GM12878 (cell line): ENCODE data around the gene CYP2U1. TPM values are rescaled to one million over a fixed set of nuclear protein-coding genes. Genes with fewer than 3 reads are reported as not detected.

Experiments
- ATAC-seq: fragments of 200-7000 bp; cut with Tn5 transposase; 3 replicates; pipeline ENCODE4 v1.9.1; 2020; ENCODE audit warnings: mild to moderate bottlenecking, moderate library complexity
- BruUV-seq: library from RNA; stranded (reverse); fragments of 400-500 nt; replicated peaks from 2 replicates; lab custom pipeline; 2021; lab: Mats Ljungman, UMichigan
- CTCF ChIA-PET: fragments of 300-600 bp; sonication (Branson Sonifier 250); formaldehyde crosslinking; extraction: SDS; loops from one replicate; lab custom pipeline; 2021; ENCODE audit warnings: inconsistent platforms; lab: Yijun Ruan, JAX
- POLR2A ChIA-PET: fragments of 350-600 bp; formaldehyde crosslinking; extraction: SDS; loops from one replicate; lab custom pipeline; 2021; ENCODE audit warnings: inconsistent platforms; lab: Charles Lee
- RAD21 ChIA-PET: fragments of 300-600 bp; sonication (Branson Sonifier 250); formaldehyde crosslinking; loops from one replicate; lab custom pipeline; 2023; ENCODE audit warnings: antibody characterized with exemption; ENCODE audit not compliant: unreplicated experiment; lab: Charles Lee
- SMC1A ChIA-PET: fragments of 300-600 bp; sonication (Branson Sonifier 250); formaldehyde crosslinking; loops from one replicate; lab custom pipeline; 2023; ENCODE audit not compliant: unreplicated experiment, uncharacterized antibody; lab: Charles Lee
- DNase-seq: peaks from one replicate; pipeline ENCODE4 v3.0.0-alpha.2; 2011; ENCODE audit warnings: low read depth, low spot score
- FAIRE-seq: peaks from 3 replicates; lab custom pipeline; 2011; peaks lifted over from hg19 to GRCh38; lab: Jason Lieb, UNC
- H2AFZ ChIP-seq: 2 replicates; pipeline ENCODE4 v1.6.0; 2011; ENCODE audit warnings: low read depth, low read length, control low read depth; ENCODE audit not compliant: control insufficient read depth
- H3K27ac ChIP-seq: 2 replicates; pipeline ENCODE4 v1.5.1; 2011; ENCODE audit warnings: control low read depth; ENCODE audit not compliant: control insufficient read depth, insufficient read depth
- H3K27me3 ChIP-seq, 2 experiments: replicated peaks in 1 of 2; 2 replicates each; pipeline versions ENCODE4 v1.6.0 to v1.6.1; 2011; ENCODE audit warnings: low read length in 1 of 2; ENCODE audit not compliant: control insufficient read depth in 2 of 2, insufficient read depth in 2 of 2
- H3K36me3 ChIP-seq, 2 experiments: 2 replicates each; pipeline ENCODE4 v1.5.1; 2011; ENCODE audit warnings: low read length in 1 of 2; ENCODE audit not compliant: control insufficient read depth in 2 of 2, insufficient read depth in 2 of 2
- H3K4me1 ChIP-seq: 2 replicates; pipeline ENCODE4 v1.6.1; 2011; ENCODE audit warnings: mild to moderate bottlenecking, low read length, moderate library complexity, mixed read lengths; ENCODE audit not compliant: control insufficient read depth, insufficient read depth
- H3K4me2 ChIP-seq: 2 replicates; pipeline ENCODE4 v1.6.0; 2011; ENCODE audit warnings: control low read depth; ENCODE audit not compliant: control insufficient read depth, insufficient read depth
- H3K4me3 ChIP-seq: fragments of 200-600 bp; sonication (generic); 2 replicates; pipeline ENCODE4 v1.5.1; 2016
- H3K79me2 ChIP-seq: 2 replicates; pipeline ENCODE4 v1.6.0; 2011; ENCODE audit warnings: low read length; ENCODE audit not compliant: control insufficient read depth, insufficient read depth
- H3K9ac ChIP-seq: 2 replicates; pipeline ENCODE4 v1.8.0; 2011; ENCODE audit warnings: low read length, control low read depth, mixed read lengths; ENCODE audit not compliant: control insufficient read depth, insufficient read depth
- H3K9me3 ChIP-seq: replicated peaks from 3 replicates; pipeline ENCODE4 v1.5.1; 2011; ENCODE audit warnings: mild to moderate bottlenecking, low read length; ENCODE audit not compliant: control insufficient read depth, insufficient read depth
- H4K20me1 ChIP-seq: 2 replicates; pipeline ENCODE4 v1.6.0; 2011; ENCODE audit not compliant: control insufficient read depth, insufficient read depth
- JUNB ChIP-seq: IDR thresholded peaks from 2 replicates; pipeline ENCODE4 v1.6.1; 2016; ENCODE audit warnings: antibody characterized with exemption, mild to moderate bottlenecking
- MYC ChIP-seq: IDR thresholded peaks from 2 replicates; pipeline ENCODE4 v1.6.1; 2011; ENCODE audit warnings: mild to moderate bottlenecking, low read length, moderate library complexity, inconsistent platforms; ENCODE audit not compliant: insufficient read depth, insufficient replicate concordance, insufficient read length, severe bottlenecking
- POLR2AphosphoS5 ChIP-seq: IDR thresholded peaks from 2 replicates; pipeline ENCODE4 v1.6.1; 2011; ENCODE audit warnings: mild to moderate bottlenecking, low read length, inconsistent platforms
- SMAD1 ChIP-seq: fragments of 450-650 bp; IDR thresholded peaks from 2 replicates; pipeline ENCODE4 v1.6.1; 2018; ENCODE audit warnings: mild to moderate bottlenecking, low read depth; ENCODE audit not compliant: partially characterized antibody
- WGBS: methylation state at CpG from one replicate; pipeline ENCODE4 v1.1.6; 2016; ENCODE audit warnings: low lambda C conversion rate; ENCODE audit not compliant: insufficient replicate concordance, insufficient coverage; ENCODE audit errors: missing lambda C conversion rate; 5-methylcytosine and 5-hydroxymethylcytosine counted together
- in situ Hi-C: fragments of 300-500 bp; cut with MboI; formaldehyde crosslinking; loops from 9 replicates; pipeline ENCODE4 v1.14.3; 2018; ENCODE audit warnings: mixed read lengths
- intact Hi-C: fragments of 100-400 bp; cut with micrococcal nuclease; formaldehyde crosslinking; loops from one replicate; pipeline ENCODE4 v1.14.2; 2022; ENCODE audit not compliant: unreplicated experiment
- polyA plus RNA-seq, 11 experiments: library from polyadenylated mRNA; depleted of rRNA in 4 of 11; unstranded in 6 of 11; stranded (reverse) in 5 of 11; fragments of >200 nt; fragmentation: Nextera tagmentation in 4 of 11; fragmentation: Illumina TruSeq in 1 of 11; extraction: Ambion mirVana in 4 of 11; extraction: Trizol in 1 of 11; gene quantifications; 1 replicate in 1 of 11; 2 replicates in 10 of 11; pipeline versions ENCODE4 v1.2.1 to v1.2.3, GENCODE V29; 2011 to 2016; ENCODE audit warnings: inconsistent platforms in 2 of 11, missing spikeins in 2 of 11, low read depth in 1 of 11
- total RNA-seq, 4 experiments: library from RNA; depleted of rRNA in 3 of 4; stranded (reverse); fragments of >200 nt in 3 of 4; fragmentation: Illumina TruSeq in 1 of 4; extraction: Trizol in 1 of 4; gene quantifications; 2 replicates each; pipeline versions ENCODE4 v1.2.1 to v1.2.3, GENCODE V29; 2013 to 2021

The CYP2U1 gene
- total and polyA plus RNA-seq, 10 of the 15 experiments (the other 5 are each of a cell fraction or from before 2014, with no cell fraction given), result 0.41 to 3.4 (median 2.9) TPM

DNA sequence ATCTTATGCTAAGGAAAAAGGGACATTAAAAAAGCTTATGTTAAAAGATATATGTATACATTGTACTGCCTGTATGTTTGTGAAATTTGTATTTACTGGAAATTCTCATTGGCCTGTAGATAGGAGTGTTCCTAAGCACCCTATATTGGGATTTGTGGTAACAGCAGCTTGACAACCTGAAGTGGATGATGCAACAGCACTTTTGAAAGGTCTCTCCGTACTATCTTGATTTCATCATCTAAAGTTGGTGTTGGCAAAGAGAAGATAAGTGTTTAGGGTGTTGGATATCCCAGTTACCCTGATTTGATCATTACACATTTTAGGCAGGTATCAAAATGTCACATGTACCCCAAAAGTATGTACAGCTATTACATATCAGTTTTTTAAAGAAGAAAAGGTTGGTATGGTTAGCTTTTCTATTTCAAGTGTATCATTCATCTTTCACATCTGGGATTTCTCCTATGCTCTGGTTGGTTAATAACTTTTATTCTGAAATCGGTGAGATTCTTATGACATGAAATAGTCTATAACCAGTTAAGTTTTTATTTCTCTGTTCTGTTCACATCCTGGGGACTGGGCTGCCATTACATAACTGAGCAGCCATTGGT lies 68.7 kb downstream of the CYP2U1 start:
- Histone ChIP-seq H3K27ac (no peak overlapping the region), H3K79me2 (peaks cover 20% of the 10 kb centered on the region), H3K9ac (no peak overlapping the region), H2AFZ (no peak overlapping the region), H3K4me2 (no peak overlapping the region), H3K36me3 (peaks cover 0 to 9% of the 10 kb centered on the region in 2 experiments; a peak in 1 of 4 replicates), H3K9me3 (no peaks in the 10 kb centered on the region), H3K4me3 (no peak overlapping the region), H4K20me1 (no peaks in the 10 kb centered on the region), H3K4me1 (peaks cover 6% of the 10 kb centered on the region; the same call in 1 of the 2 replicates), H3K27me3 (no peaks in the 10 kb centered on the region)
- DNase-seq, result no peak
- SMC1A ChIA-PET, result interaction anchor here (0.9 to 2.0 kb wide), 3 partner anchors 9 to 19 kb away, joined by 3 to 8 read pairs (median 7); no protein-coding TSS in a partner anchor
- no peak for ATAC-seq
- no peak for FAIRE-seq
- RAD21 ChIA-PET, result interaction anchor here (1.8 kb wide), 1 partner anchor 19 kb away, joined by 5 read pairs; no protein-coding TSS in a partner anchor
- no peak for TF ChIP-seq SMAD1
- intact Hi-C loops (no loop called here), in situ Hi-C loops (no loop called here)
- POLR2A ChIA-PET, result no interaction called here
- CTCF ChIA-PET, result interaction anchor here (0.7 to 1.8 kb wide), 4 partner anchors 9 to 650 kb away, joined by 3 to 11 read pairs (median 4); no protein-coding TSS in a partner anchor
- 97% methylated on average over 2 of the region's 2 CpGs for WGBS
- BruUV-seq, result no TSS peak

DNA sequence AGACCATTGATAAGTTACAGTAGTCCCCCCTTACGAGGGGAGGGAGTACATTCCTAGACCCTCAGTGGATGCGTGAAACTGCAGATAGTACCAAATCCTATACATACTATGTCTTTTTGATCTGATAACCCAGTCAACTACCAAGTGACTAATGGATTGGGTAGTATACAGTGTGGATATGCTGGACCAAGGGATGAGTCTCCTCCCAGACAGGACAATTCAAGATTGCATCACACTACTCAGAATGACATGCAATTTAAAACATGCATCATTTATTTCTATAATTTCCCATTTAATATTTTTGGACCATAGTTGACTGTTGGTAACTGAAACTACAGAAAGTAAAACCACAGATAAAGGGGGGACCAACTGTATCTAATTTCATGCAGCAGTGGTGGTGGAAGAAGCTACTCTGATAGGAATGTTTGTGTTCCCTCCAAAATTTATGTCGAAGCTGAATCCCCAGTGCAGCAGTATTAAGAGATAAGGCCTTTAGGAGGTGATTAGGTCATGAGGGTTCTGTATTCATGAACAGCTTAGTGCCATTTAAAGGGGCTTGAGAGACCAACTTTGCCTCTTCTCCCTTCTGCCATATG lies 70.3 kb downstream of the CYP2U1 start:
- H2AFZ ChIP-seq, result no peak overlapping the region
- BruUV-seq, result no TSS peak
- H3K27ac ChIP-seq, result no peak overlapping the region
- no peak for ATAC-seq
- H3K9ac ChIP-seq, result no peak overlapping the region
- ChIA-PET SMC1A (interaction anchor here (1.0 to 3.9 kb wide), 2 partner anchors 9 to 12 kb away, joined by 4 to 31 read pairs; no protein-coding TSS in a partner anchor), RAD21 (interaction anchor here (1.4 kb wide), 1 partner anchor 9 kb away, joined by 5 read pairs; no protein-coding TSS in a partner anchor)
- TF ChIP-seq POLR2AphosphoS5 (no peak), MYC (no peak), JUNB (no peak)
- TF ChIP-seq, all 136 proteins: peak for 0
- in situ Hi-C loops (no loop called here), intact Hi-C loops (no loop called here)
- Histone ChIP-seq H4K20me1 (no peaks in the 10 kb centered on the region), H3K9me3 (no peaks in the 10 kb centered on the region), H3K36me3 (0 out of 4 replicates have a peak, but pooled peaks cover 0 to 6% of the 10 kb centered on the region in 2 experiments), H3K4me2 (no peak overlapping the region), H3K79me2 (peaks cover 8% of the 10 kb centered on the region), H3K4me3 (no peak overlapping the region), H3K27me3 (no peaks in the 10 kb centered on the region), H3K4me1 (peaks cover 4% of the 10 kb centered on the region; the same call in 1 of the 2 replicates)
- FAIRE-seq, result no peak
- WGBS, result 98% methylated on average over 3 of the region's 3 CpGs
- ChIA-PET CTCF (interaction anchor here (1.5 to 2.9 kb wide), 2 partner anchors 15 to 18 kb away, joined by 3 to 7 read pairs; no protein-coding TSS in a partner anchor), POLR2A (no interaction called here)
- DNase-seq, result no peak

Other genes starting within 250 kb of the CYP2U1 start
- 22.6 and 25.9 TPM in 2 replicates for gene PAPSS1, start 211.3 kb upstream of the CYP2U1 start, total RNA-seq (2014; rRNA removed)
- 28.3 and 31.0 TPM in 2 replicates for gene PAPSS1, start 211.3 kb upstream of the CYP2U1 start, total RNA-seq (2014; rRNA removed; fragmentation: Illumina TruSeq; extraction: Trizol)
- gene PAPSS1, start 211.3 kb upstream of the CYP2U1 start, total RNA-seq (2021), result 28.0 and 30.9 TPM in 2 replicates
- 73.0 and 81.8 TPM in 2 replicates for gene PAPSS1, start 211.3 kb upstream of the CYP2U1 start, polyA plus RNA-seq (2011; rRNA removed)
- gene PAPSS1, start 211.3 kb upstream of the CYP2U1 start, polyA plus RNA-seq (2014; fragmentation: Illumina TruSeq; extraction: Trizol), result 30.3 and 34.5 TPM in 2 replicates
- gene PAPSS1, start 211.3 kb upstream of the CYP2U1 start, polyA plus RNA-seq (2014; fragmentation: Nextera tagmentation; extraction: Ambion mirVana), result 10 to 100 TPM; 29.8 to 35.9 TPM
- 22.8 and 27.3 TPM in 2 replicates for gene PAPSS1, start 211.3 kb upstream of the CYP2U1 start, polyA plus RNA-seq (2014; rRNA removed)
- 10 to 100 TPM; 35.7 to 39.7 TPM for gene PAPSS1, start 211.3 kb upstream of the CYP2U1 start, polyA plus RNA-seq (2016; fragmentation: Nextera tagmentation; extraction: Ambion mirVana)
- 0.28 TPM in 1 of 2 replicates, not detected in the other for gene SGMS2, start 106.6 kb upstream of the CYP2U1 start, total RNA-seq (2014; rRNA removed)
- under 0.01 TPM in 1 of 2 replicates, not detected in the other for gene SGMS2, start 106.6 kb upstream of the CYP2U1 start, total RNA-seq (2014; rRNA removed; fragmentation: Illumina TruSeq; extraction: Trizol)
- 0.19 and 0.23 TPM in 2 replicates for gene SGMS2, start 106.6 kb upstream of the CYP2U1 start, total RNA-seq (2021)
- gene SGMS2, start 106.6 kb upstream of the CYP2U1 start, polyA plus RNA-seq (2011; rRNA removed), result 3.2 and 5.0 TPM in 2 replicates
- 0.10 TPM in 1 of 2 replicates, not detected in the other for gene SGMS2, start 106.6 kb upstream of the CYP2U1 start, polyA plus RNA-seq (2014; fragmentation: Illumina TruSeq; extraction: Trizol)
- under 1 TPM in 1 of 2 experiments, not detected in 1; 0.11 TPM for gene SGMS2, start 106.6 kb upstream of the CYP2U1 start, polyA plus RNA-seq (2014; fragmentation: Nextera tagmentation; extraction: Ambion mirVana)
- 0.01 TPM in 1 of 2 replicates, not detected in the other for gene SGMS2, start 106.6 kb upstream of the CYP2U1 start, polyA plus RNA-seq (2014; rRNA removed)
- not detected for gene SGMS2, start 106.6 kb upstream of the CYP2U1 start, polyA plus RNA-seq (2016; fragmentation: Nextera tagmentation; extraction: Ambion mirVana)
- 20.3 TPM in 2 replicates for gene HADH, start 58.3 kb downstream of the CYP2U1 start, total RNA-seq (2014; rRNA removed)
- gene HADH, start 58.3 kb downstream of the CYP2U1 start, total RNA-seq (2014; rRNA removed; fragmentation: Illumina TruSeq; extraction: Trizol), result 30.5 and 32.5 TPM in 2 replicates
- 52.2 and 55.4 TPM in 2 replicates for gene HADH, start 58.3 kb downstream of the CYP2U1 start, total RNA-seq (2021)
- gene HADH, start 58.3 kb downstream of the CYP2U1 start, polyA plus RNA-seq (2011; rRNA removed), result 83.6 and 86.7 TPM in 2 replicates
- 76.9 and 99.1 TPM in 2 replicates for gene HADH, start 58.3 kb downstream of the CYP2U1 start, polyA plus RNA-seq (2014; fragmentation: Illumina TruSeq; extraction: Trizol)
- 10 to 100 TPM; 76.3 to 97.9 TPM for gene HADH, start 58.3 kb downstream of the CYP2U1 start, polyA plus RNA-seq (2014; fragmentation: Nextera tagmentation; extraction: Ambion mirVana)
- 39.4 and 46.5 TPM in 2 replicates for gene HADH, start 58.3 kb downstream of the CYP2U1 start, polyA plus RNA-seq (2014; rRNA removed)
- gene HADH, start 58.3 kb downstream of the CYP2U1 start, polyA plus RNA-seq (2016; fragmentation: Nextera tagmentation; extraction: Ambion mirVana), result 10 to 100 TPM; 86.0 to 87.1 TPM
- 22.7 and 23.9 TPM in 2 replicates for gene LEF1, start 237.4 kb downstream of the CYP2U1 start, total RNA-seq (2014; rRNA removed)
- gene LEF1, start 237.4 kb downstream of the CYP2U1 start, total RNA-seq (2014; rRNA removed; fragmentation: Illumina TruSeq; extraction: Trizol), result 24.3 and 24.5 TPM in 2 replicates
- gene LEF1, start 237.4 kb downstream of the CYP2U1 start, total RNA-seq (2021), result 18.0 and 18.4 TPM in 2 replicates
- gene LEF1, start 237.4 kb downstream of the CYP2U1 start, polyA plus RNA-seq (2011; rRNA removed), result 10.4 and 12.7 TPM in 2 replicates
- 38.1 and 53.6 TPM in 2 replicates for gene LEF1, start 237.4 kb downstream of the CYP2U1 start, polyA plus RNA-seq (2014; fragmentation: Illumina TruSeq; extraction: Trizol)
- gene LEF1, start 237.4 kb downstream of the CYP2U1 start, polyA plus RNA-seq (2014; fragmentation: Nextera tagmentation; extraction: Ambion mirVana), result 10 to 100 TPM; 10.2 to 10.5 TPM
- 14.9 and 20.5 TPM in 2 replicates for gene LEF1, start 237.4 kb downstream of the CYP2U1 start, polyA plus RNA-seq (2014; rRNA removed)
- gene LEF1, start 237.4 kb downstream of the CYP2U1 start, polyA plus RNA-seq (2016; fragmentation: Nextera tagmentation; extraction: Ambion mirVana), result 10 to 100 TPM; 16.7 to 23.5 TPM